Measurements from ENCODE around the gene ATXN1. TPM values are rescaled to one million over a fixed set of nuclear protein-coding genes. Genes with fewer than 3 reads are reported as not detected.

ATXN1 gene
- total RNA-seq, 1 donor from 2014 or later = 18.4 TPM

DNA sequence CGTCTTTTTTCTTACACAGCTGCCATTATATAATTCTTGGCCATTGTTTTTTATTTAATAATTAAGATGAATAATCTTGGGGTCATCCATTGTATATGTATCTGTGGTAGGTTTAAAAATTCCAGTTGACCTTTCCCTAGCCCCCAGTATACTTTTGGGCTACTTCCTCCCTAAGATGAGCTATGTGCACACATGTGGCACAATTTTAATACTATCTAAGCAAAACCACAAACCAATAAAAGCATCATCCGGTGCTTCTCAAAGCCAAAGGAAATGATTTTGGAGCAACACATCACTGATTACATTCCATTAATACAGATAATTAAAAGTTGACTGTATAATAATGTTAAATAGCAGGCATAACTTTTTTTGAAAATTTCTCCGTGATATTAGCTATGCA lies 161.2 kb downstream of the ATXN1 start:
- Histone ChIP-seq H3K27me3 (ENCODE audit: control insufficient read depth, insufficient read depth, low read length) (no peaks in the 10 kb centered on the region), H3K4me3 (ENCODE audit: low read depth, low read length) (no peak overlapping the region), H3K36me3 (ENCODE audit: control insufficient read depth, insufficient read depth, low read length) (no peaks in the 10 kb centered on the region)
- TF ChIP-seq, protein P1, sequence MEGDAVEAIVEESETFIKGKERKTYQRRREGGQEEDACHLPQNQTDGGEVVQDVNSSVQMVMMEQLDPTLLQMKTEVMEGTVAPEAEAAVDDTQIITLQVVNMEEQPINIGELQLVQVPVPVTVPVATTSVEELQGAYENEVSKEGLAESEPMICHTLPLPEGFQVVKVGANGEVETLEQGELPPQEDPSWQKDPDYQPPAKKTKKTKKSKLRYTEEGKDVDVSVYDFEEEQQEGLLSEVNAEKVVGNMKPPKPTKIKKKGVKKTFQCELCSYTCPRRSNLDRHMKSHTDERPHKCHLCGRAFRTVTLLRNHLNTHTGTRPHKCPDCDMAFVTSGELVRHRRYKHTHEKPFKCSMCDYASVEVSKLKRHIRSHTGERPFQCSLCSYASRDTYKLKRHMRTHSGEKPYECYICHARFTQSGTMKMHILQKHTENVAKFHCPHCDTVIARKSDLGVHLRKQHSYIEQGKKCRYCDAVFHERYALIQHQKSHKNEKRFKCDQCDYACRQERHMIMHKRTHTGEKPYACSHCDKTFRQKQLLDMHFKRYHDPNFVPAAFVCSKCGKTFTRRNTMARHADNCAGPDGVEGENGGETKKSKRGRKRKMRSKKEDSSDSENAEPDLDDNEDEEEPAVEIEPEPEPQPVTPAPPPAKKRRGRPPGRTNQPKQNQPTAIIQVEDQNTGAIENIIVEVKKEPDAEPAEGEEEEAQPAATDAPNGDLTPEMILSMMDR (IDR thresholded peaks at IDR 0.05; ENCODE audit: insufficient read depth, low read length, severe bottlenecking) = no peak
- FAIRE-seq (no peak), DNase-seq (ENCODE audit: low read depth) (no peak)

DNA sequence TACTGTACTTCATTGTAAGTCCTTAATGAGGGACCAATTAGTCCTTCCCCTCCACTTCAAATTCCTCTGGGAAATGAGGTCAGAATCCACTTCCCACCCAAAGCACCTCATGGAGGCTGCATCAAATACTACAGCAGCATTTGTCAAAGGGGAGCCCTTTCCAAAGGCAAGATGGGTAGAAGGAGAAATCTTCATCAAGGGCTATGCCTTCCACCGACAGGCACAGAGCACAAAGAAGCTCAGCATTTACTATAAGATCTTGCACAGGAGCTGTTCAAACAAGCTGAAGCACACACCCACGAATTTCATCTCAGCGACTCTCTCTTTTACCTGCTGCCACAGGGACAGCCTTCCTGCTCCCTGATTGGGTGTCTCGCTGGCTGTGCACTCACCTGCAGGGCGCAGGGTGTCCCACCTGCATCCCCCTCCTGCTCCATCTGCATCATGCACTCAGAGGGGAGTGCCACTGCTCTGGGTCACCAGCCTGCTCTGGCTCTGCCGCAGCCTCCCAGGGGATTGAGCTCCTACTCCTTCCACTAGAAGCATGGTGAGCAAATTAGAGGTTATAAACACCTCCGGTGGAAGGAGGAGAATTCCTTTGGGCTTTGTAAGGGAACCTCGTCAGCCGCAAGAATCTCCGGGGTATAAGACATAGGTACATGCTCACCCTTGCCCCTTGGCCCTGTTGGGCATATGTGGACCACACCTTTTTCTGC lies 164.5 kb downstream of the ATXN1 start:
- H3K27me3 ChIP-seq (ENCODE audit: control insufficient read depth, insufficient read depth, low read length) = no peaks in the 10 kb centered on the region
- TF ChIP-seq, protein P1 (IDR thresholded peaks at IDR 0.05; ENCODE audit: insufficient read depth, low read length, severe bottlenecking) = no peak
- H3K4me3 ChIP-seq (ENCODE audit: low read depth, low read length) = no peak overlapping the region
- no peaks in the 10 kb centered on the region for H3K36me3 ChIP-seq (ENCODE audit: control insufficient read depth, insufficient read depth, low read length)
- no peak for FAIRE-seq
- peak; percentile 3 for DNase-seq (ENCODE audit: low read depth)

DNA sequence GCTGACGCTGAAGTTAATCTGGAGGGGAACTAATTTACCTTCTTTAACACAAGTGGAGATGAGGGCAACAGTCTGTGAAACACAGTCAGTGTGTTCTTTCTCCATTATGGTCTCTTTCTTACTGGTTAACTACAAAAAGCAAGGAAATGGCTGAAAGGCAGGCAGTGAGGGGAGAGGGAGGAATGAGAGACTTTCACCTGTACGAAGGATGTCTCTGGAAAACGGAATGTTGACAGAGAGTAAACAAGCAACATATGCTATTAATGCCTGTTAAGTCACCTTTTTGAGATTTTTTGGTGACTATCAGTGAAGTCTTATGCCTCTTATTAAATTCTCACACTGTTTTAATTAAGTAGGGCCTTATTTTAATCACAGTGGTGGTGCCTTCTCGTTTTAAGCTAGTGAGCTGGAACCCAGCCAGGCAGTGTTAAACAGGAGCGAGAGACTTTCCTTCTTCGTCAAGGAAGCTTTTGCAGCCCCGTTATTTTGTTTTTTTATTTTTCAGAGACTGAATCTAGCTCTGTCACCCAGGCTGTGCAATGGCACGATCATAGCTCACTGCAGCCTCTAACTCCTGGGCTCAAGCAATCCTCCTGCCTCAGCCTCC lies 165.6 kb downstream of the ATXN1 start:
- DNase-seq (ENCODE audit: low read depth) (no peak), FAIRE-seq (no peak)
- Histone ChIP-seq H3K36me3 (ENCODE audit: control insufficient read depth, insufficient read depth, low read length) (no peaks in the 10 kb centered on the region), H3K27me3 (ENCODE audit: control insufficient read depth, insufficient read depth, low read length) (no peaks in the 10 kb centered on the region), H3K4me3 (ENCODE audit: low read depth, low read length) (no peak overlapping the region)
- TF ChIP-seq, protein P1 (IDR thresholded peaks at IDR 0.05; ENCODE audit: insufficient read depth, low read length, severe bottlenecking) = no peak

DNA sequence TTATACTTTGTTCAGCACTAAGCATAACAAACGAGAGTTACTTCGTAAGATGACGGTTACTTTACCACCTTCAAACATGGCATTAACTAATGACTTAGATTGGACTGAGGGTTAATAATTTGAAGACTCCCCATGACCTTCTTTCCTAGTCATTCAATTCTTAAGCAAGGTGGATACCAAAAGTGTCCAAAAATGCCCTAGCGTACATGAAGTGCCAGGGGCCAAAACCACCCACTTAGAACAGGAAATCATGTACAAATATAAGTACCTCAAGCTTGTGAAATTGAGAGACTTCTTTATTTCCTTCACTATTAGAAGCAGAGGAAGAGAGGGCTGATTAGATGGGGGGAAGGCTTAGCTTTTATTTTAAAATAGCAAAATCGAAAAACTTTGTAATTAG lies 166.4 kb downstream of the ATXN1 start:
- DNase-seq (ENCODE audit: low read depth) (no peak), FAIRE-seq (no peak)
- Histone ChIP-seq H3K36me3 (ENCODE audit: control insufficient read depth, insufficient read depth, low read length) (no peaks in the 10 kb centered on the region), H3K27me3 (ENCODE audit: control insufficient read depth, insufficient read depth, low read length) (no peaks in the 10 kb centered on the region), H3K4me3 (ENCODE audit: low read depth, low read length) (no peak overlapping the region)
- TF ChIP-seq, protein P1 (IDR thresholded peaks at IDR 0.05; ENCODE audit: insufficient read depth, low read length, severe bottlenecking) = no peak

DNA sequence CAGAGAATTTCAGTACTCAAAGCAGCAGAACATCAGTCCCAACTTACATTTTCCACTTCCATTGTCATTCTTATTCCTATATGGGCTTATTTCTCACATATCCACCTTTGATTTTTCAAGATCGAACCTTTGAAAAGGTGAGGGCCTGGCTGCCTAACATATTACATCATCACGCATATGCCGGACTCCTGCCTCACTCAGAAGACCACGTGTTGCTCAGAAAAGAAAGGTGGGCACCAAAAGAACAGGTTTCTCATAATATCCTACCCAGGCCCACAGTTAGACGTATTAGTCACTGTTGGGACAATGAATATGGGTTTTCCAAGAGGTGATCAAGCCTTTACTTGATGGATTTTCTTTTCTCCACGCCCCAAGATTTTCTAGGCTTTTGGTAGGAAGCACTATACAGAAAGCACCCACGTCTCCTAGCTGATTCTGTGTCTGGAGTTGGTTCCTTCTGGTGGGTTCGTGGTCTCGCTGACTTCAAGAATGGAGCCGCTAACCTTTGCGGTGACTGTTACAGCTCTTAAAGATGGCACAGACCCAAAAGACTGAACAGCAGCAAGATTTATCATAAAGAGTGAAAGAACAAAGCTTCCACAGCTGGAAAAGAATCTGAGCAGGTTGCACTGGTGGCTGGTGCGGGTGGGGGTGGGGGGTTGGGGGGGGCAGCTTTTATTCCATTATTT lies 168.9 kb downstream of the ATXN1 start:
- H3K27me3 ChIP-seq (ENCODE audit: control insufficient read depth, insufficient read depth, low read length) = no peaks in the 10 kb centered on the region
- TF ChIP-seq, protein P1 (IDR thresholded peaks at IDR 0.05; ENCODE audit: insufficient read depth, low read length, severe bottlenecking) = no peak
- DNase-seq (ENCODE audit: low read depth) = no peak
- no peaks in the 10 kb centered on the region for H3K36me3 ChIP-seq (ENCODE audit: control insufficient read depth, insufficient read depth, low read length)
- H3K4me3 ChIP-seq (ENCODE audit: low read depth, low read length) = no peak overlapping the region
- FAIRE-seq = no peak
